Smooth muscle cell (in vitro differentiated cells): ENCODE results near the gene SMARCA2. TPM values are rescaled to one million over a fixed set of nuclear protein-coding genes. Genes with fewer than 3 reads are reported as not detected.

Experiments used
- DNase-seq: peaks from one replicate; lab custom pipeline; 2025; ENCODE audit not compliant: unreplicated experiment; lab: John Stamatoyannopoulos, UW
- H2AFZ ChIP-seq: fragments of 200-600 bp; sonication (generic); 2 replicates; pipeline ENCODE4 v1.6.0; 2016; ENCODE audit warnings: antibody characterized with exemption, low read depth, mild to moderate bottlenecking
- H3F3A ChIP-seq: fragments of 200-600 bp; sonication (generic); 2 replicates; pipeline ENCODE4 v1.6.0; 2017; ENCODE audit warnings: antibody characterized with exemption, low read depth
- H3K27ac ChIP-seq: fragments of 200-600 bp; sonication (generic); 2 replicates; pipeline ENCODE4 v1.5.1; 2016; ENCODE audit warnings: low read depth, mild to moderate bottlenecking
- H3K27me3 ChIP-seq: fragments of 200-600 bp; sonication (generic); 2 replicates; pipeline ENCODE4 v1.6.1; 2016; ENCODE audit warnings: low read depth, mild to moderate bottlenecking
- H3K36me3 ChIP-seq: fragments of 200-600 bp; sonication (generic); 2 replicates; pipeline ENCODE4 v1.5.1; 2016; ENCODE audit warnings: low read depth
- H3K4me1 ChIP-seq: fragments of 200-600 bp; sonication (generic); 2 replicates; pipeline ENCODE4 v1.5.1; 2016; ENCODE audit warnings: low read depth
- H3K4me2 ChIP-seq: fragments of 200-600 bp; sonication (generic); 2 replicates; pipeline ENCODE4 v1.6.0; 2016; ENCODE audit warnings: mild to moderate bottlenecking
- H3K4me3 ChIP-seq: fragments of 200-600 bp; sonication (generic); 2 replicates; pipeline ENCODE4 v1.5.1; 2016; ENCODE audit warnings: mild to moderate bottlenecking
- H3K79me2 ChIP-seq: fragments of 200-600 bp; sonication (generic); 2 replicates; pipeline ENCODE4 v1.6.0; 2016; ENCODE audit warnings: low read depth, mild to moderate bottlenecking
- H3K9ac ChIP-seq: fragments of 200-600 bp; sonication (generic); 2 replicates; pipeline ENCODE4 v1.6.0; 2016; ENCODE audit warnings: low read depth
- H3K9me3 ChIP-seq: fragments of 200-600 bp; sonication (generic); replicated peaks from 2 replicates; pipeline ENCODE4 v1.5.1; 2016; ENCODE audit warnings: low read depth
- H4K20me1 ChIP-seq: fragments of 200-600 bp; sonication (generic); 2 replicates; pipeline ENCODE4 v1.6.0; 2016; ENCODE audit warnings: low read depth
- CTCF ChIP-seq: fragments of 200-600 bp; sonication (generic); IDR thresholded peaks from 2 replicates; pipeline ENCODE4 v1.5.1; 2017; ENCODE audit warnings: borderline replicate concordance, mild to moderate bottlenecking, antibody characterized with exemption; ENCODE audit not compliant: insufficient read depth, poor library complexity, severe bottlenecking
- WGBS: methylation state at CpG from one replicate; pipeline ENCODE4 v1.1.7; 2016; ENCODE audit warnings: low lambda C conversion rate; 5-methylcytosine and 5-hydroxymethylcytosine counted together
- polyA plus RNA-seq: library from polyadenylated mRNA; unstranded; fragments of >200 nt; fragmentation: Nextera tagmentation; extraction: Ambion mirVana; gene quantifications from 2 replicates; pipeline ENCODE4 v1.2.1, GENCODE V29; 2016
- total RNA-seq: library from RNA; depleted of rRNA; stranded (reverse); fragments of >200 nt; gene quantifications from 2 replicates; pipeline ENCODE4 v1.2.3, GENCODE V29; 2014

SMARCA2 gene
- total and polyA plus RNA-seq, 2 experiments from 2014 or later: 27.7 to 61.7 TPM

GRCh38 chr9:1969898-1970297 lies 45.2 kb upstream of the SMARCA2 start:
- H3F3A ChIP-seq: no peaks in the 10 kb centered on the region
- H3K4me3 ChIP-seq: no peak overlapping the region
- no peak overlapping the region for H3K4me2 ChIP-seq
- no peaks in the 10 kb centered on the region for H3K27me3 ChIP-seq
- H2AFZ ChIP-seq: no peak overlapping the region
- no peaks in the 10 kb centered on the region for H3K9me3 ChIP-seq
- no peak for TF ChIP-seq CTCF
- H3K79me2 ChIP-seq: no peaks in the 10 kb centered on the region
- no peaks in the 10 kb centered on the region for H4K20me1 ChIP-seq
- no peaks in the 10 kb centered on the region for H3K4me1 ChIP-seq
- H3K36me3 ChIP-seq: no peaks in the 10 kb centered on the region
- no peak for DNase-seq
- H3K27ac ChIP-seq: no peak overlapping the region
- H3K9ac ChIP-seq: no peak overlapping the region
- 91% methylated on average over 1 of the region's 1 CpG for WGBS

GRCh38 chr9:1972672-1973071 lies 42.5 kb upstream of the SMARCA2 start:
- H3K4me2 ChIP-seq: no peak overlapping the region
- TF ChIP-seq CTCF: no peak
- H3K36me3 ChIP-seq: no peaks in the 10 kb centered on the region
- no peaks in the 10 kb centered on the region for H3K27me3 ChIP-seq
- H3F3A ChIP-seq: no peaks in the 10 kb centered on the region
- no peaks in the 10 kb centered on the region for H3K79me2 ChIP-seq
- no peak overlapping the region for H3K27ac ChIP-seq
- H3K4me1 ChIP-seq: no peaks in the 10 kb centered on the region
- no peaks in the 10 kb centered on the region for H3K9me3 ChIP-seq
- H3K9ac ChIP-seq: no peak overlapping the region
- H4K20me1 ChIP-seq: no peaks in the 10 kb centered on the region
- DNase-seq: no peak
- H2AFZ ChIP-seq: no peak overlapping the region
- no peak overlapping the region for H3K4me3 ChIP-seq

DNA sequence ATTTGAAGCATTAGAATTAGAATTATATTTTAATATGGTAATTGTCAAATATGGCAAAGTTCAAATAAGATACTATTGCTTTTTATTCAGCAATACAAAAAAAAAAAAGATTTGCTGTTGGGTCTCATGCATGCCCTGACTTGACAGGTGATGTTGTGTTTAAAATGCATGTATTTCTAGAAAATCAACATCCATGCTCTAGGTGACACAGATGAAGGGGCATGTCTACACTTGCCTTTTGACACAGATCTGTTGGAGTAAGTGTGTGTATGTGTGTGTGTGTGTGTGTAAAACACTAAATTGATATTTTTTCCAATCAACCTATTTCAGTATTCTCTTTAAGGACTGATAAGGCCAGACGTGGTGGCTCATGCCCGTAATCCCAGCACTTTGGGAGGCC lies 38.1 kb upstream of the SMARCA2 start:
- Histone ChIP-seq H3F3A (no peaks in the 10 kb centered on the region), H3K4me2 (no peak overlapping the region), H3K4me3 (no peak overlapping the region), H3K9ac (no peak overlapping the region), H3K27ac (no peak overlapping the region), H2AFZ (no peak overlapping the region), H3K9me3 (no peaks in the 10 kb centered on the region), H3K4me1 (no peaks in the 10 kb centered on the region), H3K36me3 (no peaks in the 10 kb centered on the region), H4K20me1 (no peaks in the 10 kb centered on the region), H3K27me3 (no peaks in the 10 kb centered on the region), H3K79me2 (no peaks in the 10 kb centered on the region)
- no peak for DNase-seq
- TF ChIP-seq CTCF: no peak
- 81% methylated on average over 2 of the region's 2 CpGs for WGBS

- Histone ChIP-seq H3F3A (no peaks in the 10 kb centered on the region), H4K20me1 (no peaks in the 10 kb centered on the region), H3K9me3 (no peaks in the 10 kb centered on the region), H3K9ac (no peak overlapping the region), H3K79me2 (no peaks in the 10 kb centered on the region), H3K4me1 (no peaks in the 10 kb centered on the region), H3K27ac (no peak overlapping the region), H2AFZ (no peak overlapping the region), H3K4me3 (no peak overlapping the region), H3K4me2 (no peak overlapping the region), H3K36me3 (no peaks in the 10 kb centered on the region), H3K27me3 (no peaks in the 10 kb centered on the region)
- WGBS: 49% methylated on average over 5 of the region's 5 CpGs
- no peak for TF ChIP-seq CTCF
- no peak for DNase-seq
These were observed 36.2 kb upstream of the SMARCA2 start for GRCh38 chr9:1978941-1979340.
